NCI-H748 (cell line): ENCODE measurements around the gene STYXL2.

Experiments used
- DNase-seq: peaks from one replicate; lab custom pipeline; 2025; ENCODE audit not compliant: unreplicated experiment; lab: John Stamatoyannopoulos, UW

The STYXL2 gene

DNA sequence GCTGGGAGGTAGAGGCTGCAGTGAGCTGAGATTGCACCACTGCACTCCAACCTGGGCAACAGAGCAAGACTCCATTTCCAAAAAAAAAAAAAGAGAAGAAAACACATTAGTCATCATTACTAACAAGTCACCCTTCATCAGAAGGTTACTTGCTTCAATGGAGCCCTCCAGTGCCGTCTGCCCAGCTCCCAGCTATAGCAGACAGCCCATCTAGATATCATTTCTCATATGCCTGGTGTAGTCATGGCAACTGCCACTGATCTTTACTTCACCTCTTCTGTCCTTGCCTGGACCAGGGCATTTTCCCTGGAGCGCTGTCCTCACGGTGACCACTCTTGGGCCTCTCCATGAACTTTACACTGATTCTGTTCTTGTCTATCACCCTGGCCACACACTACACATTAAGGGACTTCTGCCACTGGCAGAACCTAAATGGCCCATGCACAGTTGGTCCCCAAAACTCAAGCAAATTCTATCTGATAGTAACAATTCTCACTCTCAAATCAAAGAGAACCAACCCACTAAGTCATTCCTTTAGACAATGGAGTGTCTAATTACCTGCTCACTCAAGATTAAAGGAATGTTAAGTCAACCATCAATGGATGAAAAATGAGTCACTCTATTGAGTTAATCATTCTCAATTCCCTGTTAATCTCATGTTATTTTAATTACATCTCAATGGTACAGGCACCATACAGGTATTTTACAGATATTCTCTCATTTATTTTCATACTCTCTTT is 16.6 kb upstream of the STYXL2 start:
- peak; percentile 12 for DNase-seq

DNA sequence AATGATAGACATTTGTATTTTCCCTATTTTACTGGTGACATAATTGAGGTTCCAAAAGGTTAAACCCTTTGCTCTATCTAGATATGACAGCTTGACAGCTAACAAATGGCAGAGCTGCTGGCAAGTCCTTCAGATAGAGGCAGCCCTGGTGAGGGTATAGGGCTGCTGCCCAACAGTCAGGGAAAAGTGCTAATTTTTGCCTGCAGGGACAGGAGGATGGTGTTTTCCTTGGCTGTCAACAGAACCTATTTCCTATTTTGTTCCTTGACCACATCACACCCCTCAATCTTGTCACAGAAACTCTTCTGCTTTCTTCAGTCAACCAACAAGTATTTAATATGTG is 16.0 kb upstream of the STYXL2 start:
- no peak for DNase-seq

DNA sequence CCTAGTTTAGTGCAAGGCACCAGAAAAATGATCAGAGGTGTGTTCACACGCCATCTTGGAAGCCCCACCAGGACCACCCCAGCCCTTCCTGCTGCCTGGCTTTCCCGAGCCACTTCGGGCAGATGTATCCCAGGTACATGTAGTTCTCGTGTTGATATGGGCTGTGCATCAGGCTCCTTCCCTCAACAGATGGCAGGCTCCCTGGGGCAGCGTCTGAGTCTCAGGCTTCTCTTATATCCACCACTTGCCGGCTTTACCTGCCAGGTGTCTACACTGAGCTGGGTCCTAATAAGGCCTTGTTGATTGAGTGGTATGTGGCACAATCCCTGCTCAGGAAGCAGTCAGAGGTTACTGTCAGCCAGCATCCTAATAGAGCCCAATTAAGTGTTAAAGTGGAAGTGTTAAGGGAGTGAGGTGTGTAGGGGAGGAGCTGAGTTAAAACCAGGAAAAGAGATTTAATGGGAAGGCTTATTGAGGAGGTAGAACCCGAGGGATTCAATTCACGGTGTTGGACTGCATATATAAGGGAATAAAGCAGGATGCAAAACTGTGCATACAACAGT is 12.2 kb upstream of the STYXL2 start:
- no peak for DNase-seq

DNA sequence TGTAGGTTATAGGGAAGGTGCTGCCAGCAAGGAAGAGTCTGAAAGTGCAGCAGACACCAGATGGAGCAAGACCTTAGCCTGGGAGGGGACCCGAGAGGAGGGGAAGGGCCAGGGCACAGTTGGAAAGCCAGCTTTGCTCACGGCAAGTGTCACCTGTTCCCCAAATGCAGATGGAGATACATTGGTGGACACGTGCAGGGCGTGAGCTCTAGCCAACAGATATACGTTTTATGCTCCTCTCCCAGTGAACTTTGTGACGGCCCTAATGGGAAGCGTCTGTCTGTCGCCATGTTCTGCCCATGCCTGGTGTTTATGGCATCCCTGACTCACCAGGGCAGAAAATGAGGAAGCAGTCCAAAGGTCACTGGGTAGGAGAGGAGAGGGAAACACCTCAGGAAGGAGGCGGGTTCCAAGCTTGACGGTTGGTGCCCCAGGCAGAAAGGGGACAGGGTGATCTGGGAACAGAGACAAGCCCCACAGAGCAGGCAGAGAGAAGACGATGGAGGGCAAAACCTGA is 11.3 kb upstream of the STYXL2 start:
- no peak for DNase-seq

DNA sequence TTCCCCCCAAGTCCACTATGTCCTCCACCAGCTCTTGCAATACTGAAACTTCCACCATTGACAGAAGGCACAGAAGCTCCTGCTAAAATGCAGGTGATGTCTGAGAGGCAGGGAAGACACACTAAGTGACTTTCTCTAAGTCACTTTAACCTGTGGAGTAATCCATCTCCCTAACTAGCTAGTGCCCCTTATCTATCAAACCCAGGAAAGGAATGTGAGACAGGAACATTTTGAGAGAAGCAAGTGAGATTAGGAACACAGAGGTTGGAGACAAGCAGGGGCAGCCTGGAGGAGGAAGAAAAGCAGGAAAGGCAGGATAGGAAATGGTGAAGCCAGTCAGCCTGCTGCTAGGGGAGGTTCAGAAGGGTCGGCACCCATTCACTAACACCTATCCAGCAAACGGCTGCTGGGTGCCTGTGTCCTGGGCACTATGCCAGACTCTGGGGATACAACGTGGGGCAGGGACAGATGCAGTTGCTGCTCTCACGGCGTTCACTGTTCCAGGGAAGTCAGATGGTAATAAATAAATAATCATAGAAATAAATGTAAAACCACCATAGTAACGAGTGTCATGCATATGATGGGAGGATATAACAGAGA is 10.7 kb upstream of the STYXL2 start:
- peak; percentile 13 for DNase-seq

DNA sequence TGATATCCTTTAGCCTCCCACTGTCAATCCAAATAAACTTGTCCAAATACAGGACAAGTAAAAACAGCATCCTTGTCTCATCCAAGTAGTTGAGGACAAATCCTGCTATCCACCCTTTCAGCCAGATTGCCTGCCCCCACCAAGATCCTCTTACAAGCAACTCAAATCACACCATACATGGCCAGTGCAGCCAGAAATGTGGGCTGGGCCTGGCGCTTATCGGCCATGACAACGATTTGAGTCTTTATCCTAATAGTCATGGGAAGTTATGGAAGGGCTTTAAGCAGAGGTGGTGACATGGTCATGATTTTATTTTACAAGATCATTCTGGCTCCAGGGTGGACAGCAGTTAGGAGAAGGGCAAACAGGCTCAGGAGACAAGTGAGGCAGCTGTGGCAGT is 10.0 kb upstream of the STYXL2 start:
- no peak for DNase-seq

DNA sequence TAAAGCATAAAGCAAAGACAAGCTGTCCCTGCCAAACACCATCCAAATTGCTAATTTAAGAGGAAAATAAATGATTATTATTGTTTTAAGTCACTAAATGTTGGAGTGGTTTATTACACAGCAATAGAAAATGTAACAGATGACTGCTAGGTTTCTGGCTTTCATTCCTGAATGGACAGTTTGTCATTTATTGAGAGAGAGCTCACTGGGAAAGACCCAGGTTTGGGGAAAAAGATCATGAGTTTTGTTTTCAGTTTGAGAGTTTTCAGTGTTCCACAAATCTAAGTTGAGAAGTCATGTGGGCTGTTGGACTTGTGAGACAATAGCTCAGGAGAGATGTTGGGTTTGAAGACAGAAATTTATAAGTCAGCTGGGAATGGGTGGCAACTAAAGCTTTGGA is 9.1 kb upstream of the STYXL2 start:
- no peak for DNase-seq

DNA sequence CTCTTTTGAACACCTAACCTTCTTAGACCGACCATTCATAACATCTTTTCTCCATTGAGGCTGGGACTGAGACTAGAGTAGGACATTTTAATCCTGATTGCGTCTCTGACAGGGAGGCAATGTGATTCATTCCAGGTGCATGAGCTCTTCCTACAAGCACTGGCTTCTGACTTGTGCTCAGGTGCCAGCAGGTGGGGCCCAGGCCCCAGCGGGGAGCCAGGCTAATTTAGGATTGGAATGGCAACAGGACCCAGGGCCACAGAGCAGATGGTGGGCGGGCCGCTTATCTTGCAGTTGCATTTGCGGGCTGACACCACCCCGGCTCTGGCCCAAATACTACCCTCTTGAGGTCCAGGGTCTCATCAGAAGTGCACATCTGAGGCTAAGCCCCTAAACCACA is 7.8 kb upstream of the STYXL2 start:
- DNase-seq: no peak

DNA sequence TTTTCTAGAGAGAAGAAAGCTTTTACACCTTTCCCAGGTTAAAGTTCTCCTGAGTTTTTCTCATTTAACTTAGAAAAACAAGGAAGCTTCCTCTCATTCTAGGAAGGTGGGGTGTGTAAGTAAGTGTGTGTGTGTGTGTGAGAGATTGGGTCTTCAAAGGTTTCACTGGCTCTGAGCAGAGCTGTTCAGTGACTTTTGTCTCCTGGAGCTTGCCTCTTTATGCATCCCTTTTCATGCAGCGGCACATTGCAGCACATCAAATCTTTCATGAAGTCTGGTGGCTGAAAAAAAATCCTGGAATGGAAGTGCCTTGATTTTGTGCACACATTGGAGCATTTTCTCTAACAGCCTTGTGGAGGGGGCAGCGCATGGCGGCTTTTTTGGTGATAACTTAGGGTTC is 7.1 kb upstream of the STYXL2 start:
- DNase-seq: no peak

DNA sequence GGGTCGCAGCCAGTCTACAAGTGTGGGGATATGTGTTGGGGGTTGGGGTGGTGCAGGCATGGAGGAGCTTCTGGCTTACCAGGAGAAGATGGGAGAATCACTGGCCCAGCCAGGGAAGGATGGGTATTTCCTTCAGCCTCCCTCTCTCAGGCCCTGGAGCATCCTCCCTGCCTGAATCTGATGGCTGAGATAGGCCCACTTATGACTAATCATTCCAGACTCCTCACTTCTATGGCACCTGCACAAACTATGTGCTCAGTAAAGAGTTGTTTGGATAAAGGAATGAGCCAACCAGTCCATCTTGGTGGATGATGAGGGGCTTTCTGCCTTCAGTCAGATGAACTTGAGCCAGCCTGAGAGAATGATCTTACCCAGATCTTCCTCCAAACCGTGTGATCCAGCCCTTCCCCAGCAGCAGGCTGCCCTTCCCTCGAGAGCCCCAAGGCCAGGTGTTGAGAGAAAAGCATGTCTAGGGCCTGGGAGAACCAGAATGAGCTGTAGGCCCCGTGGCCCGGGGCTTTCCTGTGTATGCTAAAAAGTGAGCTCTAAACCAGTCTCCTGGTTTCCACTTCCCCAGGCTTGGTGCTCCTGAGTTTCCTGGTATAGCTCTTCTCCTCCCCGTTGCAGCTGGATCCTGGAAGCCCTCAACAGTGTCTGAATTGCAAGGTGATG is 5.0 kb upstream of the STYXL2 start:
- DNase-seq: no peak

DNA sequence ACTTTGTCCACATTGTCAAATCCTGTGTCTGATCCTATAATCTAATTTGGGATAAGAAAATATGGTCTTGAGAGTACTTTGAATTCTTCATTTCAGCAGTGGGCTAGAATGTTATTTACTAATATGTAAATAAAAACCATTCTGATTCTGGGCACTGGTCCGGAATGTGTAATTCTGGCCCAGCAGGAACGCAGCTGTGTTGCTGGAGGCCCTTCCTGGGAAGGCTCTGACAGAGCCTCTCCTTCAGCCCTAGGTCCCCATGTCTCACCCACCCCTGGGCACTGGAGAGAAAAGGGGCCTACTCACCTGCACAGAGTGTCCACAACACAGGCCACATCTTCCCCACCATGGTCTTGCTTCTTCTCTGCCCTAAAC is 3.9 kb upstream of the STYXL2 start:
- no peak for DNase-seq

DNA sequence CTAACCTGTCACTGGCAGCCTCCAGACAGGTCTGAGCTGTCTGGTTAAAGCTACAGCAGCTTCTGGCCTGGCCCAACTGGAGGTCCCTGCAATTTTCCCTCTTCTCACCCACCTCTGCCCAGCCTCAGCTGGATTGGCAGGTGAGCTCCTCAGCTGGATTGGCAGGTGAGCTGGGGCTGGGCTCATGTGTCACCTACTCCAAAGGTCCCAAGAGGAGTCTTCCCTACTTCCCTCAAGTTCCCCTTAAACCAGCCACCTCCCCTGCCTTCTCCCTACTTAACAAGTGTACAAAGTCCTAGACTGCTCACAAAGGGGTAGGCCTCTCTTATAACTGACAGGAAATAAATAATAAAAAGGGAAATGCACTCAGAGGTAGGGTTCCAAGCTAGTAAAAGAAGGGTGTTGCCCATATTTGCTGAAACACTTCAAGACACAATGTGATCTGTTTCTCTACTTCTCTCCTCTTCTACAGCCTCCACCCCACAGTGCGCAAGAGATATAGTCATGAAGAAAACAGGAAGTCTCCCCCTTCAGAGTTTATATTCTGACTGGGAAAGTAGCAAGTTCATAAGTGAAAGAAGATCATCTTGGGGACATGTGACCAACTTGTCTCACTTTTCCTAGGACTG is 3.4 kb upstream of the STYXL2 start, which contains the start of gene GPA33:
Gene GPA33, minus strand, starts transcription at position 64 of the 629 bp plus-strand sequence. CDS start 90 bp downstream, outside the sequence.
- no peak for DNase-seq

DNA sequence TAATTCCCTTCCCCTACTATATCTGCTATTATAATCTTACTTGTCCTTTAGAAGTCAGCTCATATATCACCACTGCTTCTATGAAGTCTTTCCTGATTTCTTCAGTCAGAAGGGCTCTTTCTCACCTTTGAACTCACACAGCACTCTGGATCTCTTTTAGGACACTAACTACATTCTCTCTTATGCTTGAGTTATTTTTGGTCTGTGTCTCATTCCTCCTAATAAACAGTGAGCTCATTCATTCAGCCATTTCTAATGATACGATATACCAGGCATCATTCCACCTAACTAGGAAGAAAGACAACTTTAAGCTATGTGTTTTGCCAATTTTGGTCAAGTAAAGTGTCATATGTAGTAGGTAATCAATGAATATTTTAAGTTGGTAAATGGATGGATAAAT is 1.2 kb upstream of the STYXL2 start:
- DNase-seq: no peak

DNA sequence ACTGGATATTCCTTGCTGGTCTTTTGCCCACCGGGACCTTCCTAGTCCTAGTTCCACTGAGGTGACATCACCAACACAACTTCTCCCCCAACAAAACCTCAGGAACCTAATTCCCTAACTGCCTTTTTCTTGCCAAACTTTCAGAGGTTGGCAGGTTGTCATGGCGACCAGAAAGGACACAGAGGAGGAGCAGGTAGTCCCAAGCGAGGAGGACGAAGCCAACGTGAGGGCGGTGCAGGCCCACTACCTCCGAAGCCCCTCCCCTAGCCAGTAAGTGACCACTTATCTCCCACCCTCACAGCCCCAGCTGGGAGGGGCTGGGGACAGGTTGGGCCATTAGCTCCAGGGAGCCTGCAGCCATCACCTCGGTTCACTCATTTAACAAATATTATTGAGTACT is 815 bp downstream of the STYXL2 start:
- no peak for DNase-seq

DNA sequence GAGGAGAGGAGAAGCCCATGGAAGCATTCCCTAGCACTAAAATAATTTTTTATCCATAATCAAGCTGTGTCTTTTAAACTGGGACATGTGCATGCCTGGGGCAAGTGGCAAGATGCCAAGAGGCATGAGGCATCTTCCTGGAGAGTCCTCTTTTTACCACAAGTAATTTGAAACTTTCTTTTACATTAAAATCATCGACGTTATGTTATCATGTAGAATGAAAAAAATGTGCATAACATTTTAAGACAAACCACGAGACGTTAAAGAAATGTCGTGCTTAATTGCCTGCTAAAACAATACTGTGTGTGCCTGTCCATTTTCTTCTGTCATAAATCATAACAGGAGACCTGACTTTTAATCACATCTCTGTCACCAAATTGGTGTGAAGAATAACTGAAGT is 1.5 kb downstream of the STYXL2 start:
- no peak for DNase-seq

DNA sequence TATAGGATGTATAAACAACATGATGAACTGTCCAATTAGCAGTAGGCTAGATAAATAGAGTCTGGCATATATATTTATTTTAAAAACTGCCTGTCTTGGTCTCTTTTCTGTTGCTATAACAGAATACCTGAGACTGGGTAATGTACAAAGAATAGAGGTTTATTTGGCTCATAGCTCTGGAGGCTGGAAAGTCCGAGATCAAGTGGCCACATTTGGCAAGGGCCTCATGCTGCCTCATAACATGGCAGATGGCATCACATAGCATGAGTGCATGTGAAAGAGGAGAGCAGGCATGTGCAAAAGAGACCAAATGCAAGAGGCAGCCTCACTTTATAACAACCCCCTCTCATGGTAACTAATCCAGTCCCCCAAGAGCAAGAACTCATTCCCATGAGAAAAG is 6.0 kb downstream of the STYXL2 start:
- DNase-seq: no peak

DNA sequence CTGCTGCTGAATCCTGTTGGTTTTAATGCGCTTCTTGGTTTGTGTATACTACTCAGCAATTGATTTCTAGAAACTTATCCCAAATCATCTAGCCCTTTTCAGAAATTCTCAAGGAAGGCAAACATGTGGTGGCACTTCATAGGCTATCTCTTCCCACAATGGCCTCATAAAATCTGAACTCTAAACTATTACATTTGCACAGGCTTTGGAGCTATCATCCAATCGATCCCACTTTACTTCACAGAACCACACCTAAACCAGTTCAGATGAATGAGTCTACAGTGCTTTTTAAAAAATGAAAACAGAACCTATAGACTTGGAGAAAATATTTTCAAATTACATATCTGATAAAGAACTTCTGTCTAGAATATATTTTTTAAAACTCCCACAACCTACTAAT is 6.9 kb downstream of the STYXL2 start:
- no peak for DNase-seq

DNA sequence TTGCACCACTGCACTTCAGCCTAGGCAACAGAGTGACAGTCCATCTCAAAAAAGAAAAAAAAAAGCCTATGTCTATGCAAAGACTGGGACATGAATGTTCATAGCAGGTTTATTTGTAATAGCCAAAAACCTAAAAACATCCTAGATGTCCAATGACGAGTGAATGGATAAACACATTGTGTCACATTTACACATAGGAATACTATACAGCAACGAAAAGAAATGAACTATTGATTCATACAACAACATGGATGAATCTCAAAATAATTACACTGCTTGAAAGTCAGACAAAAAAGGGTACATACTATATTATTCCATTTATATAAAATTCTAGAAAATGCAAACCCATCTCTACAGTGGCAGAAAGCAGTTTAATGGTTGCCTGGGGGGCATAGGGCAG is 7.9 kb downstream of the STYXL2 start:
- no peak for DNase-seq

DNA sequence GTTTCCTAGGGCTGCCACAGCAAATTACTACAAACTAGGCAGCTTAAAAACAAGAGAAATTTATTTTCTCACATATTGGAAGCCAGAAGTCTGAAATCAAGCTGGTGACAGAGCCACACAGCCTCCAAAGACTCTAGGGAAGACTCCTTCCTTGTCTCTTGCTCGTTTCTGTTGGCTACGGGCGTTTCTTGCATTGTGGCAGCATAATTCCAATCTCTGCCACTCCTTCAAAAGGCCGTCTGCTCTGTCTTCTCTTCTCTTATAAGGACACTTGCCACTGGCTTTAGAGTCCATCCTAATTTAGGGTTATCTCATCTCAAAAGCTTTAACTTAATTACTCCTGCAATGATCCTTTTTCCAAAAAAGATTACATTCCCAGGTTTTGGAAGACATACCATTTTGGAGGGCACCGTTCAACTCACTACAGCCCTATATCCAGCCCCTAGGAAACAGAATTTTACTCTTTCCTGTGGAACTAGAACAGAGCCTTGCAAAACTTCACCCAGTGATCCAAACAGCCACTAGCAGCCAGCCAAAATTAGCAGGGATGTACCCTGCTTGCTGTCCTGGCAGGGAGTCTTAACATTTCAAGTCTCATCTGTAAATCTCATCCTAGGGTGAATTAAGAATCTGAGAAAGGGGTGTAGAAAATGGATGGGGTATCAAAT is 9.2 kb downstream of the STYXL2 start:
- DNase-seq: no peak

DNA sequence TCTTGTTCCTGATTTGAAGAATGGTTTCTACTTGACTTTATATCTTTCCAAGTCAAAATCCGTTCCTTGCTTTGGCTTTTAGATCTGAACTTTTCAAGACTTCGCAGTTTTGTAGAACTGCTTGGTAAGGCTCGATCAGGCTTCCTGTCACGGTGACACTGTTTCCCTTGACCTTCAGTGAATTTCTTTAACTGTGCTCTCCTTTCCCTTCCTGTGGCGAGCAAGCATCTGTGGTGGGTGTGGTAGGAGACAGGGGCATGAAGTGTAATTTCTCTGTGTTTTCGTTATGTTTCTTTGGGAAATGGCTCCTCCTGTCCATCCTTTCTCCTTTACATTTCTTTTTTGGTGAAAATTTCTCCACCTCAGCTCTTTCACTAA is 10.4 kb downstream of the STYXL2 start:
- DNase-seq: no peak
